Stimulated activated CD4-positive, alpha-beta T cell treated with anti-CD3 and anti-CD28 coated beads, Interleukin-12 subunit alpha, Interleukin-12 subunit beta, amount 100 ng/mL, for 48 hours (primary cell): ENCODE results near the gene CCNK.

Experiments
- DNase-seq, 3 donors: peaks; one replicate each; pipeline ENCODE4 v3.0.0-alpha.2; 2020; ENCODE audit warnings: low read depth in 2 of 3, low spot score in 1 of 3

The CCNK gene

DNA sequence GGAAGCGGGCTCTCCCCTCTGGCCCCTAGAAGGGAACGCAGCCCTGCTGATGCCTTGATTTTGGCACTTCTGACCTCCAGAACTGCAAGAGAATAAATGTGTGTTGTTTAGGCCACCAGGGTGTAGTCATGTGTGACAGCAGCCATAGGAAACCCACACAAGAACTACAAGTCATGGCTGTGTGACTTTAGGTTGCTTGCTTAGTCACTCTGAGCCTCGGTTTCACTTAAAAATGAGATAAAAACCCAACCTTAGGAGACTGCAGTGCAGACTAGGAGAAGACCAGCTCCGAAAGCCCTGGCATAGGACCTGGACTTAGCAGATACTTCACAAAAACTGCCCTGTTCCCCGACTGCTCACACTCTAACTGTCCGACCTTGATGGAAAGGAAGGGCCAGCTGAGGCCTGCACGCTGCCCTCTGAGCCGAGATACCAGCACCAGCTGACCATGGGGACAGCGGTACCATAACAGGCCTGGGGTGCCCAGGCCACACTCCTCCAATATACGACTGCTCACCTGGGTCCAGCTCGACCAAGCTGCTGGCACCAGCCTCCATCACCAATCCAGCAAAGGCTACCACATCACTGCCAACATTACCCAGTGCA is 69.3 kb downstream of the CCNK start:
- DNase-seq = no peak

DNA sequence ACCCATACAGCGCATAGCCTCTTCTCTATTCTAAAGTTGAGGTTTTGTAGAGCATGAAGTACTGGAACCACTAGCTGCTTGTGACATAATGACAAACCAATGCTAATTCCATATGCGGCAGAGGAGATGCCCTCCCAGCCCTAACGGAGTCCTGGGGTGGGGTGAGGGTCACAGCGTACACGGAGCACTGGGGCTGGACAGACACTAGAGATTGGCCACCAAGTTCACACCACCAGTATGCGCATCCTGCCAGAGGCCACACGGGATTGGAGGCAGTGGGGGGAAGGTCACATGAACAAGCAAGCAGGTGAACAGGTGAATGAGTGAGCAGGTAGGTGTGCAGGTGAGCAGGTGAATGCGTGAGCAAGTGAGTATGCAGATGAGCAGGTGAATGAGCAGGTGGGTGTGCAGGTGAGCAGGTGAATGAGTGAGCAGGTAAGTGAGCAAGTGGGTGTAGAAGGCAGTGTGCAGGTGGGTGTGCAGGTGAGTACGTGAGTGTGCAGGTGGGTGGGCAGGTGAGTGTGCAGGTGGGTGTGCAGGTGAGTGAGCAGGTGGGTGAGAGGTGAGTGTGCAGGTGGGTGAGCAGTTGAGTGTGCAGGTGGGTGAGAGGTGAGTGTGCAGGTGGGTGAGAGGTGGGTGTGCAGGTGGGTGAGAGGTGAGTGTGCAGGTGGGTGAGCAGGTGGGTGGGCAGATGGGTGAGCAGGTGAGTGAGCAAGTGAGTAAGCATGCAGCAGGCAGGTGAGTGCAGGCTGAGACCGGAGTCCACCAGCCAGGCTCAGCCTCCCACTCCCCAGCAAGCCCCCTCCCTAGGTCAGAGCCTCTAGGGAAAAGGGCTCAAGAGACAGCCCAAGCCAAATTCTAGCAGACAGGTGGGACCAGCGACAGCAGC is 70.1 kb downstream of the CCNK start:
- no peak for DNase-seq

DNA sequence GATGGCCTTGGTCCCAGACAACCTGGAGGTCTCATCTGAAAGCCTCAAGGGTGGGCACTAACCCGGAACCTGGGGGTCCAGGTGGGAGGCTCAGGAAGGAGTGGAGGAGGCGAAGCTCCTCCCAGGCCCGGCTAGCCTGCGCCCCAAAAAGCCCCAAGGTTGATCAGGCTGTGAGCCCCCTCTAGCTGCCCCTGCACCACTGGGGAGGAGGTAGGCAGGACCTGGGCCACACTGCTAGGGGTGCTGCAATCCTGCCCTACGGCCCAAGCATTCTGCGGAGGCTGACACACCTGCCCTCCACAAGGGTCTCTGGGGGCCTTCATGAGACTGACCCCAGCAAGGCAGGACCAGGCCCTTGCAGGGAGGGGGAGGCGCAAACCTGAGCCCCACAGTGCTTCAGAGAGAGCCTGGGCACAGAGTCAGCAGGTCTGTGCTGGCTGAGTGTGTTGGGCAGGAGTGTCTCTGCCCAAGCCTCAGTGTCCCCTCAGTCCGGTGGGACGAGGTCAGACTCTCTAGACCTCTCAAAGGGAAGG is 70.9 kb downstream of the CCNK start:
- DNase-seq = no peak

DNA sequence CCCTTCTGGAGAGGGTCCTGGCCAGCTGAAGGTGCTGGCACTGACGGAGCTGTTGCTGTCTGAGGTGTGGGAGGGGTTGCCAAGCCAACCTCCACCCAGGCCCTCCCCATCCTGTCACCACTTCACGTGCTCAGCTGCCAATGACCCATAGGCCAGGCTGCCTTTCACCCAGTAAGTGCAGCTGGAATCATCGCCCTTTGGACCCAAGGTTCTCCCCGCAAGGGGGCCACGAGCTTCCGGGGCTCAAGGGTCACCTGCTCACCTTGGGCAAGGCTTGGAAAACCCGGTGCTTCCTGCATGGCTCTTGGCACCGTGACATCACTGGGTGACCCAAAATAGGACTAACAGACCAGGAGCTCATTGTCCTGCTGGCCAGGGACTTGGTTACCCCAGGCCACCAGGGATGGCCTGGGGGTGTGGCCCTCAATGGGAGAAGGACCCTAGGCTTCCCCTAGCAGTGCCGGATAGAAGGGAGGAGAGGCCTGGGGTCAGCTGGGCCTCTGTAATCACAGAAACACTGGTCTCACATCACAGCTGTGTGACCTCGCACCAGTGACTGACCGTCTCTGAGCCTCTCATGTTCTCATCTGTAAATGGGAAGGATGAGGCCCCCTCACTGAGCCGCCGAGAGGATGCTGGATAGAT is 71.5 kb downstream of the CCNK start:
- DNase-seq = no peak

DNA sequence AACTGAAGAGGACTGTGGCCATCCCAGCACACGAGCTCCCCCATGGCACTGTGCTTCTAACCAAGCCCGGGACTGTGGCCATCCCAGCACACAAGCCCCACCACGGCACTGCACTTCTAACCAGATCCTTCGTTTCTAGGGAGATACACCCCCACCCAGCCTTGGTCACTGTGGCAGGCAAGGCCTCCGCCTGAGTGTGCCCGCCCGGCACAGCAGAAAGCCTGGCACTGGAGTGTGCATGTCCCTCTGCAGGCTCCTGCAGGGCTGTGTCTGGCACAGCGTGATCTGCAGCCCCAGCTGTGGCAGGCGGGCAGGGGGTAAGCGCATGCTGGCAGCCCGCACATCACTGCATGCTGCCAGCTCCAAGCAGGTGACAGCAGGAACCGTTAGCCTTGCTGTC is 73.0 kb downstream of the CCNK start:
- DNase-seq = no peak

DNA sequence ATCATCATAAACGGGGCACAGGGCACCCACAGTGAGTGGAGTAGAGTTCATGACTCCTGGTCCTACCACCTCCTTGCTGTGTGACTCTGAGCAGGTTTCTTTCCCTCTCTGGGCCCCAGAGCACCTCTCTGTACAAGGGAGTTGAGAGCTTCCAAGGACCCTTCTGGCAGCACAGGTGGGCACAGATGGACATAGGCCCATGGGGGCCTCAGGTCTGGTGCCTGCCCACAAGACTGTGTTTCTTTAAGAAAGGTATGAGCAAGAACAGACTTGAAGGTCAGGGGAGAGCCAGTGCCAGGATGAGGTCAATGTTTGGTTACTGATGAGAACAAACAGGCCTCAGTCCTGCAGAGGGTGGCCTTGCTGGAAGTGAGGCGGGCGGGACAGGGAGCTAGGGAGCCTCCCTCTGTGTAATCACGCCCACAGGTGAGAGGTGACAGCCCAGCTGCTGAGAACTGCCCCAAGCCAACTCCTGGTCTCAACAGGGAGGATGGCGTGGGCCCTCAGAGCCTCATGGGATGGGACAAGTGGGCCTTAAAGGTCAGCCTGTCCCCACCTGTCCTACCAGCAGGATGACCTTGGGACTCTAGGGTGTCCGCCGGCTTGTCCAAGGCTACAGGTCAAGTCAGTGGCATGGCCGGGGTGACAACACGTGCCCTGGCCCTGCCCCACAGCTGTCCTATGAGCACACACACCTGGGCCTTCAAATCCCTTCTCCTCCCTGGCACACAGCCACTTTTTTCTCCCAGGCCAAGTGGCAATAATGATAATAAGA is 73.7 kb downstream of the CCNK start:
- no peak for DNase-seq

DNA sequence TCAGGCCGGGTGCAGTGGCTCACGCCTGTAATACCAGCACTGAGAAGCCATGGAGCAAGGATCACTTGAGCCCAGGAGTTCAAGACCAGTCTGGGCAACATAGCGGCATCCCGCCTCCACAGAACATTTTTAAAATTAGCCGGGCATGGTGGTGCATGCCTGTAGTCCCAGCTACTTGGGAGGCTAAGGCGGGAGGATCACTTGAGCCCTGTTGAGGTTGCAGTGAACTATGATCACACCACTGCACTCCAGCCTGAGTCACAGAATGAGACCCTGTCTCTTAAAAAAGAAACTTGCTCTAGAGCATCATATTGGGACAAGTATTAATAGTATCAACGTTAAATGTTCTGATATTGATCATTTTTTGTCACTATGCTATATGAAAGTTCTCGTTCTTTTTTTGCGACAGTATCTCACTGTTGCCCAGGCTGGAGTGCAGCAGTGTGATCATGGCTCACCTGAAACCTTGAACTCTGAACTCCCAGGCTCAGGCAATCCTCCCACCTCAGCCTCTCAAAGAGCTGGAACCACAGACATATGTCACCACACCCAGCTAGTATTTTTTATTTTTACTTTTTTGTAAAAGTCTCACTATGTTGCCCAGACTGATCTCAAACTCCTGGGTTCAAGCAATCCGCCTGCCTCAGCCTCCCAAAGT is 75.1 kb downstream of the CCNK start:
- no peak for DNase-seq

DNA sequence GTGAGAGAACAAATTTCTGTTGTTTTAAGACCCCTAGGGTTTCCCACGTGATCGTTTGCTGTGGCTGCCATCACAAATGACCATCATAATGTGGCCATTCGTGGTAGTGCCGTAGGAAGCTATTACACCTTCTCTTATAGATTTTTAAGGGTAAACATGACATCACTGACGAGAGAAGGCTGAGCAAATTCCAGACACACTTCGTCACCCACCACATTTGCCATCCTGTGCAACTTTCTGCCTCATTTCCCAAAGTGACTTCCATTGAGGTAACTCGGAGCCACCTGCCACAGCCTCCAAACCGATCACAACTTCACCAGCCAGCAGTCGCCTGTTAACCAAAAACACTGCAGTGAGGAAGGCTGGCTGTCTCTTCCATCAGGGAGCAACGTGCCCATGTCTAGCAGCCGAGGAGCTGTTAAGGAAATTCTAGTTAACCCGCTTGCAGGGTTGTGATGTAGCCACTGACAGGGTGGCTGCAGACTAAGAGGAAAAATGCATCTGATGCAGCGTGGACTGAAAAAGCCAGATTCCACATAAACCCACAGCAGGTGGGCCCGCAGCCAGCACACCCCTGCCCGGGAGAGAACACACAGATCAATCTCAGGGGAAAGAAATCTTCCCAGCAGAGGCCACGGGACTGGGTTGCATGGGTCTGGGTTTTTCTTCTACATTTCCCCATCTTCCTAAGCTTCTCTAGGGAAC is 78.2 kb downstream of the CCNK start:
- no peak for DNase-seq

DNA sequence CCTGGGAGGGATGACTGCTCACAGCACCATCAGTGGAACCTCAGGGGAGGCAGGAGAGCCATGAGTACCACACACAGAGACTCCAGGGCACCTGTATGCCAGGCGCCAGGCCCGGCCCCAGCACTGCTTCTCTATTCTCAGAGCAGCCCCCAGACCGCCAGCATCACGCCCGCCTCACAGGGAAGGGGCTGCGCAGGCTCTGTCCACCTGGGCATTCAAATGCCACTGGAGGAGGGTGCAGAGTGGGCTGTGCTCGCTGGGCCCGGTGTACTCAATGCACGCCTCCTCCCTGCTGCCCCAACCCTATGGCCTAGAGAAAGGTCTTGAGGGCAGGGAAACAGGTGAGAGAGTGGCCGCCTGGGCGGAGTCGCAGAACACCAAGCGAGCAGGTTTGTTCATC is 79.2 kb downstream of the CCNK start:
- no peak for DNase-seq

DNA sequence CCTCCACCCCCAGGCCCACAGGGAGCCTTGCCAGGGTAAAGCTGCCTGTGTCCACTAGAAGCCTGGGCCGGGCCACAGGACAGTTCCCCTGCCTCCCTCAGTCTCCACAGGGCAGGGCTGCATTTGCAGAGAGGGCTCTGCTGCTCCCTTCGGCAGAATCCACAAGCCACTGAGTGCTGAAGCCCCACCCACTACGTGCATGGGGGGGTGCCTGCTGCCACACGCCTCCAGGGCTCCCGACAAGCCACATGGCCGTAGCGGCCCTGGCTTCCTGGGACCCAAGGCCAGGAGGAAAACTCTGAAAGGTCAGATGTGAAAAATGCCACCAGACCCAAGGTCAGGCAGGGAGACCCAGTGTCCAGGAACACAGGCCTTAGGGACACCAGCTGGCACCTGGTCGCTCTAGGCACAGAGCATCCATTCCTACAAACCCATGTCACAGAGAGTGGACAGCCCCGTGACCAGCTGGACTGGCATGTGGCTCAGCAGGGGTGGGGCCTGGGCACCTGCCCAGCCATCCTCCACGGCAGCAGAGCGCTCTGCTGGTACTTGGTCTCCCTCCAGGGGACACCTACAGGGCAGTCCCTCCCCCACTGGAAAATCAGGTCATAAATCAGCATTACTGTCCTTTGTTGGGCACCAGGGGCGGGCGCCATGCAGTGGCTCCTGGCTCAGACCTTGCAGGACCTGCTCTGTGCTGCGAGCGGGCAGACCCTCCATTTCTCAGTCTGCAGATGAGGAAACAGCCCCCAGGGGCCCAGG is 79.9 kb downstream of the CCNK start:
- no peak for DNase-seq

DNA sequence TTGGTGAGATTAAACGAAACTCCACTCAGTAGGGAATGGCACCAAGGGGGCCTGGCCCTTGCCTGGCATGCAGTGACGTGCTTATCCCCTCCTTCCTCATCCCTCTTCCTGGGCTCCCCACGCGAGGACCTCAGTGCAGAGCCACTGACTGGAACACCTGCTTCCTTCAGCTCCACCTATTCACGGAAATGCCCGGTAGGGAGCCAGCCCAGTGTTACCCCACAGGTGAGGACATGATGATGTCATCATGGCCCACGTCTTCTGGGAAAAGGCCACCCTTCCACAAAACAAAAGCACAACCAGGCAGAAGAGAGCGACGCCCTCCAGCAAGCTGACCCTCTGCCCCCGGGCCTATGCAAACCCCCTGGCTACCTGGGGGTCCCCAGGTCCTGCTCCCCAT is 80.7 kb downstream of the CCNK start:
- no peak for DNase-seq
